Smooth muscle cell (in vitro differentiated cells): ENCODE results near the gene FURIN. TPM values are rescaled to one million over a fixed set of nuclear protein-coding genes. Genes with fewer than 3 reads are reported as not detected.

Source experiments
- DNase-seq: peaks from one replicate; lab custom pipeline; 2025; ENCODE audit not compliant: unreplicated experiment; lab: John Stamatoyannopoulos, UW
- H2AFZ ChIP-seq: fragments of 200-600 bp; sonication (generic); 2 replicates; pipeline ENCODE4 v1.6.0; 2016; ENCODE audit warnings: antibody characterized with exemption, low read depth, mild to moderate bottlenecking
- H3F3A ChIP-seq: fragments of 200-600 bp; sonication (generic); 2 replicates; pipeline ENCODE4 v1.6.0; 2017; ENCODE audit warnings: antibody characterized with exemption, low read depth
- H3K27ac ChIP-seq: fragments of 200-600 bp; sonication (generic); 2 replicates; pipeline ENCODE4 v1.5.1; 2016; ENCODE audit warnings: low read depth, mild to moderate bottlenecking
- H3K27me3 ChIP-seq: fragments of 200-600 bp; sonication (generic); 2 replicates; pipeline ENCODE4 v1.6.1; 2016; ENCODE audit warnings: low read depth, mild to moderate bottlenecking
- H3K36me3 ChIP-seq: fragments of 200-600 bp; sonication (generic); 2 replicates; pipeline ENCODE4 v1.5.1; 2016; ENCODE audit warnings: low read depth
- H3K4me1 ChIP-seq: fragments of 200-600 bp; sonication (generic); 2 replicates; pipeline ENCODE4 v1.5.1; 2016; ENCODE audit warnings: low read depth
- H3K4me2 ChIP-seq: fragments of 200-600 bp; sonication (generic); 2 replicates; pipeline ENCODE4 v1.6.0; 2016; ENCODE audit warnings: mild to moderate bottlenecking
- H3K4me3 ChIP-seq: fragments of 200-600 bp; sonication (generic); 2 replicates; pipeline ENCODE4 v1.5.1; 2016; ENCODE audit warnings: mild to moderate bottlenecking
- H3K79me2 ChIP-seq: fragments of 200-600 bp; sonication (generic); 2 replicates; pipeline ENCODE4 v1.6.0; 2016; ENCODE audit warnings: low read depth, mild to moderate bottlenecking
- H3K9ac ChIP-seq: fragments of 200-600 bp; sonication (generic); 2 replicates; pipeline ENCODE4 v1.6.0; 2016; ENCODE audit warnings: low read depth
- H3K9me3 ChIP-seq: fragments of 200-600 bp; sonication (generic); replicated peaks from 2 replicates; pipeline ENCODE4 v1.5.1; 2016; ENCODE audit warnings: low read depth
- H4K20me1 ChIP-seq: fragments of 200-600 bp; sonication (generic); 2 replicates; pipeline ENCODE4 v1.6.0; 2016; ENCODE audit warnings: low read depth
- WGBS: methylation state at CpG from one replicate; pipeline ENCODE4 v1.1.7; 2016; ENCODE audit warnings: low lambda C conversion rate; 5-methylcytosine and 5-hydroxymethylcytosine counted together
- polyA plus RNA-seq: library from polyadenylated mRNA; unstranded; fragments of >200 nt; fragmentation: Nextera tagmentation; extraction: Ambion mirVana; gene quantifications from 2 replicates; pipeline ENCODE4 v1.2.1, GENCODE V29; 2016
- total RNA-seq: library from RNA; depleted of rRNA; stranded (reverse); fragments of >200 nt; gene quantifications from 2 replicates; pipeline ENCODE4 v1.2.3, GENCODE V29; 2014
- TF ChIP-seq, protein P1 (sequence below): fragments of 200-600 bp; sonication (generic); IDR thresholded peaks from 2 replicates; pipeline ENCODE4 v1.5.1; 2017; ENCODE audit warnings: borderline replicate concordance, mild to moderate bottlenecking, antibody characterized with exemption; ENCODE audit not compliant: insufficient read depth, poor library complexity, severe bottlenecking

Gene FURIN
- total and polyA plus RNA-seq, 2 experiments from 2014 or later = 66.0 to 113 TPM

GRCh38 chr15:90884719-90885431, 16.5 kb downstream of the FURIN start:
- TF ChIP-seq, protein P1, sequence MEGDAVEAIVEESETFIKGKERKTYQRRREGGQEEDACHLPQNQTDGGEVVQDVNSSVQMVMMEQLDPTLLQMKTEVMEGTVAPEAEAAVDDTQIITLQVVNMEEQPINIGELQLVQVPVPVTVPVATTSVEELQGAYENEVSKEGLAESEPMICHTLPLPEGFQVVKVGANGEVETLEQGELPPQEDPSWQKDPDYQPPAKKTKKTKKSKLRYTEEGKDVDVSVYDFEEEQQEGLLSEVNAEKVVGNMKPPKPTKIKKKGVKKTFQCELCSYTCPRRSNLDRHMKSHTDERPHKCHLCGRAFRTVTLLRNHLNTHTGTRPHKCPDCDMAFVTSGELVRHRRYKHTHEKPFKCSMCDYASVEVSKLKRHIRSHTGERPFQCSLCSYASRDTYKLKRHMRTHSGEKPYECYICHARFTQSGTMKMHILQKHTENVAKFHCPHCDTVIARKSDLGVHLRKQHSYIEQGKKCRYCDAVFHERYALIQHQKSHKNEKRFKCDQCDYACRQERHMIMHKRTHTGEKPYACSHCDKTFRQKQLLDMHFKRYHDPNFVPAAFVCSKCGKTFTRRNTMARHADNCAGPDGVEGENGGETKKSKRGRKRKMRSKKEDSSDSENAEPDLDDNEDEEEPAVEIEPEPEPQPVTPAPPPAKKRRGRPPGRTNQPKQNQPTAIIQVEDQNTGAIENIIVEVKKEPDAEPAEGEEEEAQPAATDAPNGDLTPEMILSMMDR = no peak
- Histone ChIP-seq H3K4me2 (peak overlapping the region; percentile 89), H3K27ac (peak overlapping the region; percentile 68), H3K4me1 (peaks cover 17% of the 10 kb centered on the region), H3K9me3 (no peaks in the 10 kb centered on the region), H3K9ac (peak overlapping the region; percentile 69), H3K4me3 (peak overlapping the region; percentile 54), H3K79me2 (no peaks in the 10 kb centered on the region), H4K20me1 (no peaks in the 10 kb centered on the region), H3K36me3 (no peaks in the 10 kb centered on the region), H3K27me3 (no peaks in the 10 kb centered on the region), H2AFZ (peak overlapping the region; percentile 86), H3F3A (peaks cover 17% of the 10 kb centered on the region)
- no peak for DNase-seq
- 63% methylated on average over 16 of the region's 16 CpGs for WGBS

GRCh38 chr15:90885432-90886290, 17.3 kb downstream of the FURIN start:
- Histone ChIP-seq H3F3A (peaks cover 15% of the 10 kb centered on the region), H3K36me3 (no peaks in the 10 kb centered on the region), H3K9ac (no peak overlapping the region), H4K20me1 (no peaks in the 10 kb centered on the region), H2AFZ (no peak overlapping the region), H3K27ac (no peak overlapping the region), H3K79me2 (no peaks in the 10 kb centered on the region), H3K4me2 (peak overlapping the region; percentile 89), H3K4me3 (no peak overlapping the region), H3K4me1 (peaks cover 17% of the 10 kb centered on the region), H3K27me3 (no peaks in the 10 kb centered on the region), H3K9me3 (no peaks in the 10 kb centered on the region)
- 71% methylated on average over 23 of the region's 23 CpGs for WGBS
- TF ChIP-seq, protein P1 = peak; percentile 99
- DNase-seq = peak; percentile 22

DNA sequence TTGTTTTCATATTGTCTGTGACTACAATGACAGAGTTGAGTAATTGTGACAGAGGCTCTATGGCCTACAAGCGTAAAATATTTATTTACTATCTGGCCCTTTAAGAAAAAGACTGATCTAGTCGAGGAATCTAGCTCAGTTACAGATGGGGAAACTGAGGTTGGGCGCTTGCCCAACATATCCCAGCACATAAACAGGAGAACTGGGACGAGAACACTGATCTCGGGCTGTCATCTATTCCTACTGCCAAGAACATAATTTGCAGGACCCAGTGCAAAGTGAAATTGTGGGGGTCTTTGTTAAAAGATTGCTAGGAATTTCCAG, 17.9 kb downstream of the FURIN start:
- DNase-seq = no peak
- H3K4me1 ChIP-seq = peaks cover 17% of the 10 kb centered on the region
- H3K4me2 ChIP-seq = no peak overlapping the region
- no peak overlapping the region for H3K4me3 ChIP-seq
- 56% methylated on average over 5 of the region's 5 CpGs for WGBS
- H3K79me2 ChIP-seq = no peaks in the 10 kb centered on the region
- peaks cover 15% of the 10 kb centered on the region for H3F3A ChIP-seq
- no peak overlapping the region for H3K9ac ChIP-seq
- no peaks in the 10 kb centered on the region for H3K9me3 ChIP-seq
- no peaks in the 10 kb centered on the region for H3K27me3 ChIP-seq
- H3K27ac ChIP-seq = no peak overlapping the region
- no peaks in the 10 kb centered on the region for H4K20me1 ChIP-seq
- TF ChIP-seq, protein P1 = no peak
- no peak overlapping the region for H2AFZ ChIP-seq
- H3K36me3 ChIP-seq = no peaks in the 10 kb centered on the region
